GM21515 (cell line): ENCODE measurements around the gene MYO10.

Experiments
- ATAC-seq: cut with Tn5 transposase; IDR thresholded peaks from one replicate; pipeline ENCODE4 v1.9.1; 2021; ENCODE audit not compliant: unreplicated experiment

Gene MYO10

GRCh38 chr5:16918156-16918555 is 17.9 kb downstream of the MYO10 start:
- no peak for ATAC-seq

- no peak for ATAC-seq
Measured at GRCh38 chr5:16916262-16916878, 19.7 kb downstream of the MYO10 start.

- no peak for ATAC-seq
Measured at GRCh38 chr5:16914584-16914983, 21.5 kb downstream of the MYO10 start.

- ATAC-seq: no peak
Measured at GRCh38 chr5:16914108-16914435, 22.0 kb downstream of the MYO10 start.

- no peak for ATAC-seq
Measured at GRCh38 chr5:16913187-16914107, 22.6 kb downstream of the MYO10 start.

- no peak for ATAC-seq
Measured at GRCh38 chr5:16912080-16912479, 24.0 kb downstream of the MYO10 start.

- no peak for ATAC-seq
Measured at GRCh38 chr5:16909464-16909863, 26.6 kb downstream of the MYO10 start.

GRCh38 chr5:16907270-16907669 is 28.8 kb downstream of the MYO10 start:
- no peak for ATAC-seq

- ATAC-seq: no peak
Measured at GRCh38 chr5:16906255-16906654, 29.8 kb downstream of the MYO10 start.

GRCh38 chr5:16903480-16904300 is 32.4 kb downstream of the MYO10 start:
- ATAC-seq: no peak

- ATAC-seq: no peak
Measured at GRCh38 chr5:16902846-16903245, 33.2 kb downstream of the MYO10 start.

GRCh38 chr5:16901021-16901644 is 35.0 kb downstream of the MYO10 start:
- no peak for ATAC-seq

- no peak for ATAC-seq
Measured at GRCh38 chr5:16899171-16899570, 36.9 kb downstream of the MYO10 start.

- no peak for ATAC-seq
Measured at GRCh38 chr5:16897800-16898199, 38.3 kb downstream of the MYO10 start.

- no peak for ATAC-seq
Measured at GRCh38 chr5:16897284-16897704, 38.8 kb downstream of the MYO10 start.

GRCh38 chr5:16896767-16897166 is 39.3 kb downstream of the MYO10 start:
- ATAC-seq: no peak

GRCh38 chr5:16894236-16895057 is 41.6 kb downstream of the MYO10 start:
- no peak for ATAC-seq

- no peak for ATAC-seq
Measured at GRCh38 chr5:16891033-16891432, 45.1 kb downstream of the MYO10 start.

- no peak for ATAC-seq
Measured at GRCh38 chr5:16889972-16890519, 46.0 kb downstream of the MYO10 start.
